H9 (cell line): ENCODE measurements around the gene GRIK4. TPM values are rescaled to one million over a fixed set of nuclear protein-coding genes. Genes with fewer than 3 reads are reported as not detected.

Experiments used
- DNase-seq: peaks from one replicate; pipeline ENCODE4 v3.0.0-alpha.2; 2017
- H2AFZ ChIP-seq: one replicate; pipeline ENCODE4 v1.6.1; 2013; ENCODE audit warnings: mild to moderate bottlenecking, low read length, control low read depth, moderate library complexity
- H2AK5ac ChIP-seq: 2 replicates; pipeline ENCODE4 v1.6.1; 2013; ENCODE audit warnings: low read length, control low read depth, mixed read lengths; ENCODE audit not compliant: insufficient read length
- H2BK120ac ChIP-seq: one replicate; pipeline ENCODE4 v1.6.1; 2013; ENCODE audit warnings: low read depth, mild to moderate bottlenecking, low read length, control low read depth, inconsistent platforms; ENCODE audit not compliant: poor library complexity, severe bottlenecking
- H2BK12ac ChIP-seq: 2 replicates; pipeline ENCODE4 v1.6.1; 2013; ENCODE audit warnings: low read length, control low read depth, mixed read lengths, low read depth; ENCODE audit not compliant: insufficient read length
- H2BK15ac ChIP-seq: 2 replicates; pipeline ENCODE4 v1.6.1; 2013; ENCODE audit warnings: low read depth, low read length, control low read depth
- H2BK20ac ChIP-seq: one replicate; pipeline ENCODE4 v1.6.1; 2013; ENCODE audit warnings: low read depth, mild to moderate bottlenecking, low read length, control low read depth, inconsistent platforms; ENCODE audit not compliant: poor library complexity, severe bottlenecking
- H2BK5ac ChIP-seq: 2 replicates; pipeline ENCODE4 v1.6.1; 2013; ENCODE audit warnings: low read length, control low read depth, mixed read lengths; ENCODE audit not compliant: insufficient read length
- H3K14ac ChIP-seq: 2 replicates; pipeline ENCODE4 v1.6.1; 2013; ENCODE audit warnings: low read length, control low read depth; ENCODE audit not compliant: insufficient read depth
- H3K18ac ChIP-seq: 2 replicates; pipeline ENCODE4 v1.6.1; 2013; ENCODE audit warnings: low read depth, mild to moderate bottlenecking, mixed read lengths, low read length, control low read depth; ENCODE audit not compliant: insufficient read length
- H3K23ac ChIP-seq: 2 replicates; pipeline ENCODE4 v1.6.1; 2013; ENCODE audit warnings: low read length, control low read depth, mixed read lengths, low read depth; ENCODE audit not compliant: insufficient read length
- H3K23me2 ChIP-seq: 2 replicates; pipeline ENCODE4 v1.6.1; 2013; ENCODE audit warnings: low read depth, mild to moderate bottlenecking, mixed read lengths, low read length, control low read depth; ENCODE audit not compliant: insufficient read length, poor library complexity, severe bottlenecking
- H3K27ac ChIP-seq: 2 replicates; pipeline ENCODE4 v1.5.1; 2013; ENCODE audit warnings: low read length, control low read depth, mixed read lengths, low read depth; ENCODE audit not compliant: insufficient read length
- H3K27me3 ChIP-seq: 2 replicates; pipeline ENCODE4 v1.6.1; 2013; ENCODE audit warnings: low read length, control low read depth, inconsistent platforms; ENCODE audit not compliant: insufficient read depth
- H3K4ac ChIP-seq: 2 replicates; pipeline ENCODE4 v1.6.1; 2013; ENCODE audit warnings: low read depth, mild to moderate bottlenecking, control low read depth, inconsistent platforms, low read length, moderate library complexity
- H3K4me1 ChIP-seq: 2 replicates; pipeline ENCODE4 v1.6.1; 2013; ENCODE audit warnings: low read length, control low read depth, inconsistent platforms; ENCODE audit not compliant: insufficient read depth
- H3K4me2 ChIP-seq: 2 replicates; pipeline ENCODE4 v1.6.1; 2013; ENCODE audit warnings: low read length, control low read depth, mixed read lengths; ENCODE audit not compliant: insufficient read length, insufficient read depth
- H3K56ac ChIP-seq: 2 replicates; pipeline ENCODE4 v1.6.1; 2013; ENCODE audit warnings: low read depth, mild to moderate bottlenecking, mixed read lengths, low read length, control low read depth; ENCODE audit not compliant: insufficient read length
- H3K79me1 ChIP-seq: 2 replicates; pipeline ENCODE4 v1.6.1; 2013; ENCODE audit warnings: low read depth, mild to moderate bottlenecking, moderate library complexity, low read length, control low read depth, inconsistent platforms; ENCODE audit not compliant: insufficient read depth, poor library complexity, severe bottlenecking
- H3K79me2 ChIP-seq: 2 replicates; pipeline ENCODE4 v1.6.1; 2013; ENCODE audit warnings: low read length, control low read depth, inconsistent platforms; ENCODE audit not compliant: insufficient read depth
- H3K9ac ChIP-seq: 2 replicates; pipeline ENCODE4 v1.6.1; 2013; ENCODE audit warnings: low read length, control low read depth, mixed read lengths; ENCODE audit not compliant: insufficient read length; ENCODE audit errors: extremely low read depth
- H3K9me3 ChIP-seq: one replicate; pipeline ENCODE4 v1.6.1; 2013; ENCODE audit warnings: low read depth, low read length, inconsistent platforms; ENCODE audit not compliant: control insufficient read depth
- H3T11ph ChIP-seq: one replicate; pipeline ENCODE4 v1.6.1; 2013; ENCODE audit warnings: mild to moderate bottlenecking, low read length, control low read depth, inconsistent platforms
- H4K20me1 ChIP-seq: one replicate; pipeline ENCODE4 v1.6.1; 2013; ENCODE audit not compliant: control insufficient read depth, insufficient read length, insufficient read depth
- H4K5ac ChIP-seq: 2 replicates; pipeline ENCODE4 v1.6.1; 2013; ENCODE audit warnings: low read depth, mild to moderate bottlenecking, mixed read lengths, low read length, control low read depth; ENCODE audit not compliant: insufficient read length
- H4K8ac ChIP-seq: replicated peaks from 2 replicates; pipeline ENCODE4 v1.6.1; 2013; ENCODE audit warnings: low read length, control low read depth, mixed read lengths, low read depth; ENCODE audit not compliant: insufficient read length
- H4K91ac ChIP-seq: 2 replicates; pipeline ENCODE4 v1.6.1; 2013; ENCODE audit warnings: low read depth, mild to moderate bottlenecking, moderate library complexity, mixed read lengths, low read length, control low read depth; ENCODE audit not compliant: insufficient read length
- H3K27ac Mint-ChIP-seq, 3 experiments: 2 replicates in 2 of 3; 3 replicates in 1 of 3; pipeline ENCODE4 v1.8.0; 2020 to 2021; ENCODE audit warnings: mixed read lengths in 3 of 3, mild to moderate bottlenecking in 1 of 3, moderate library complexity in 1 of 3
- H3K27me3 Mint-ChIP-seq: 2 replicates; pipeline ENCODE4 v1.8.0; 2021; ENCODE audit warnings: low read depth, mild to moderate bottlenecking, moderate library complexity, mixed read lengths
- H3K36me3 Mint-ChIP-seq, 3 experiments: 2 replicates in 2 of 3; 3 replicates in 1 of 3; pipeline ENCODE4 v1.8.0; 2020 to 2021; ENCODE audit warnings: low read depth in 3 of 3, mixed read lengths in 3 of 3; ENCODE audit not compliant: insufficient read depth in 1 of 3
- H3K4me1 Mint-ChIP-seq, 2 experiments: 2 replicates each; pipeline ENCODE4 v1.8.0; 2020; ENCODE audit warnings: mixed read lengths in 2 of 2
- H3K4me3 Mint-ChIP-seq, 2 experiments: 2 replicates in 1 of 2; 3 replicates in 1 of 2; pipeline ENCODE4 v1.8.0; 2020 to 2021; ENCODE audit warnings: mild to moderate bottlenecking in 2 of 2, mixed read lengths in 2 of 2, moderate library complexity in 1 of 2
- H3K9me3 Mint-ChIP-seq, 2 experiments: 2 replicates in 1 of 2; 3 replicates in 1 of 2; pipeline ENCODE4 v1.8.0; 2020; ENCODE audit warnings: mild to moderate bottlenecking in 2 of 2, mixed read lengths in 2 of 2, moderate library complexity in 1 of 2
- total RNA-seq: library from RNA; stranded (reverse); gene quantifications from 2 replicates; pipeline ENCODE4 v1.2.1, GENCODE V29; 2021
- TF ChIP-seq, protein P1 (sequence below): fragments of 200-600 bp; sonication (generic); conservative IDR thresholded peaks from 3 replicates; pipeline ENCODE4 v1.8.0; 2021; ENCODE audit warnings: antibody characterized with exemption, mild to moderate bottlenecking

GRIK4 gene
- total RNA-seq, 1 experiment from 2014 or later = 2.3 TPM

DNA sequence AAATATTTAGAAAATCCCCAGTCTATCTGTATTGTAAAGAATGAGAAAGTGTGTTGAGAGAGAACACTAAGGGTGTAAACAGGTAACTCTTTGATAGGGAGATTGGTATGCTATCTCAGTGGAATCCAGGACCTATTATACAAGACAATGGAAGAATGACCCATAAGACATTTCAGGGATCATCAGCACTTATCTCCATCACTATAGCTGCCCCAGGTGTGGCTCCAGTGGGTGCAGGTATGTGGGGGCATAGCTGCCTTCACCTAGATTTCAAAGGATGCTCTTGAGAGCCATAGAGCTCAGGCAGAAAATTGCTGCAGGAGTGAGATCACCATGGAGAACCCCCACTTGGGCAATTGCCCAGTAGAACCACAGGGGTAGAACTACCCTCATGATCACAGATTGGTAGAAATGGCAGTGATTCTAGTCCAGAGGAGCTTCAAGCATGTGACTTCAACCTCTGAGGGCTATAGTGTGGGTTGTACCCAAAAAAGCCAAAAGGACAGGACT is 260.1 kb downstream of the GRIK4 start:
- Histone ChIP-seq H3K27ac (peak overlapping the region; percentile 55), H2BK20ac (no peak overlapping the region), H3K23me2 (no peaks in the 10 kb centered on the region), H2BK12ac (no peak overlapping the region), H4K91ac (no peak overlapping the region), H3K56ac (no peak overlapping the region), H3K4me2 (no peak overlapping the region), H3K79me2 (no peaks in the 10 kb centered on the region), H3K9me3 (no peaks in the 10 kb centered on the region), H3K9ac (no peak overlapping the region), H4K8ac (no peak overlapping the region), H3K4me1 (peaks cover 7% of the 10 kb centered on the region; the same call in 1 of the 2 replicates), H3K18ac (no peak overlapping the region), H3K23ac (no peak overlapping the region), H3K27me3 (no peaks in the 10 kb centered on the region), H2BK5ac (no peak overlapping the region), H3K79me1 (no peaks in the 10 kb centered on the region), H2AK5ac (no peak overlapping the region), H3T11ph (no peak overlapping the region), H2AFZ (no peak overlapping the region), H3K4ac (no peak overlapping the region), H2BK120ac (no peak overlapping the region), H3K14ac (no peak overlapping the region), H4K5ac (no peak overlapping the region), H4K20me1 (no peaks in the 10 kb centered on the region), H2BK15ac (no peak overlapping the region)
- Mint-ChIP-seq H3K27me3 (no peaks in the 10 kb centered on the region; the same call in 1 of the 2 replicates), H3K27ac (peak overlapping the region in 1 of 3 experiments; percentile 46; a peak in 2 of 7 replicates), H3K4me3 (no peak overlapping the region), H3K4me1 (peaks cover 35 to 38% of the 10 kb centered on the region in 2 experiments), H3K36me3 (peaks cover 19 to 52% (median 21%) of the 10 kb centered on the region in 3 experiments), H3K9me3 (peaks cover 31 to 34% of the 10 kb centered on the region in 2 experiments)
- DNase-seq = peak; percentile 50
- TF ChIP-seq, protein P1, sequence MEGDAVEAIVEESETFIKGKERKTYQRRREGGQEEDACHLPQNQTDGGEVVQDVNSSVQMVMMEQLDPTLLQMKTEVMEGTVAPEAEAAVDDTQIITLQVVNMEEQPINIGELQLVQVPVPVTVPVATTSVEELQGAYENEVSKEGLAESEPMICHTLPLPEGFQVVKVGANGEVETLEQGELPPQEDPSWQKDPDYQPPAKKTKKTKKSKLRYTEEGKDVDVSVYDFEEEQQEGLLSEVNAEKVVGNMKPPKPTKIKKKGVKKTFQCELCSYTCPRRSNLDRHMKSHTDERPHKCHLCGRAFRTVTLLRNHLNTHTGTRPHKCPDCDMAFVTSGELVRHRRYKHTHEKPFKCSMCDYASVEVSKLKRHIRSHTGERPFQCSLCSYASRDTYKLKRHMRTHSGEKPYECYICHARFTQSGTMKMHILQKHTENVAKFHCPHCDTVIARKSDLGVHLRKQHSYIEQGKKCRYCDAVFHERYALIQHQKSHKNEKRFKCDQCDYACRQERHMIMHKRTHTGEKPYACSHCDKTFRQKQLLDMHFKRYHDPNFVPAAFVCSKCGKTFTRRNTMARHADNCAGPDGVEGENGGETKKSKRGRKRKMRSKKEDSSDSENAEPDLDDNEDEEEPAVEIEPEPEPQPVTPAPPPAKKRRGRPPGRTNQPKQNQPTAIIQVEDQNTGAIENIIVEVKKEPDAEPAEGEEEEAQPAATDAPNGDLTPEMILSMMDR = no peak
